NB4 (cell line): Measurements from ENCODE around the gene SMIM10.

Experiments used
- CTCF ChIP-seq: IDR thresholded peaks from one replicate; pipeline ENCODE4 v1.5.1; 2012; ENCODE audit warnings: low read depth, low read length
- MYC ChIP-seq: IDR thresholded peaks from 2 replicates; pipeline ENCODE4 v1.6.1; 2011; ENCODE audit warnings: low read depth, low read length
- POLR2A ChIP-seq: IDR thresholded peaks from 2 replicates; pipeline ENCODE4 v1.6.1; 2011; ENCODE audit warnings: mild to moderate bottlenecking; ENCODE audit not compliant: insufficient read length; ENCODE audit errors: extremely low read depth
- TF ChIP-seq, protein P1 (sequence below): IDR thresholded peaks from 2 replicates; pipeline ENCODE4 v1.6.1; 2011; ENCODE audit warnings: low read depth, low read length

- no peak for TF ChIP-seq CTCF
- TF ChIP-seq POLR2A: no peak
- no peak for TF ChIP-seq MYC
- TF ChIP-seq, protein P1, sequence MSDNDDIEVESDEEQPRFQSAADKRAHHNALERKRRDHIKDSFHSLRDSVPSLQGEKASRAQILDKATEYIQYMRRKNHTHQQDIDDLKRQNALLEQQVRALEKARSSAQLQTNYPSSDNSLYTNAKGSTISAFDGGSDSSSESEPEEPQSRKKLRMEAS: no peak
Measured at GRCh38 chrX:134997646-134998045, 6.9 kb downstream of the SMIM10 start.
